GM12878 (cell line): ENCODE results near the gene GMCL1. TPM values are rescaled to one million over a fixed set of nuclear protein-coding genes. Genes with fewer than 3 reads are reported as not detected.

Source experiments
- ASH2L ChIP-seq: fragments of 300-600, 200-600 bp; sonication (generic); IDR thresholded peaks from 2 replicates; pipeline ENCODE4 v1.6.1; 2017; ENCODE audit warnings: low read depth, mild to moderate bottlenecking, borderline replicate concordance
- BCL3 ChIP-seq: IDR thresholded peaks from 2 replicates; pipeline ENCODE4 v1.6.1; 2011; ENCODE audit warnings: borderline replicate concordance, low read depth, mild to moderate bottlenecking, moderate library complexity, low read length; ENCODE audit not compliant: insufficient read depth, poor library complexity, severe bottlenecking
- CBX5 ChIP-seq: sonication (generic); IDR thresholded peaks from 2 replicates; pipeline ENCODE4 v1.6.1; 2016; ENCODE audit warnings: low read depth, moderate library complexity, mild to moderate bottlenecking, inconsistent platforms
- CEBPZ ChIP-seq: fragments of 150-350 bp; IDR thresholded peaks from 2 replicates; pipeline ENCODE4 v1.6.1; 2016; ENCODE audit warnings: low read depth, low read length
- CHD2 ChIP-seq: IDR thresholded peaks from 2 replicates; pipeline ENCODE4 v1.6.1; 2011; ENCODE audit warnings: low read depth, low read length, improper control_type of control experiment, borderline replicate concordance
- CHD4 ChIP-seq: fragments of 200-600 bp; sonication (generic); IDR thresholded peaks from 2 replicates; pipeline ENCODE4 v1.6.1; 2016; ENCODE audit warnings: mild to moderate bottlenecking
- ESRRA ChIP-seq: IDR thresholded peaks from 2 replicates; pipeline ENCODE4 v1.6.1; 2012; ENCODE audit warnings: mild to moderate bottlenecking, low read length, improper control_type of control experiment
- ETV6 ChIP-seq, 2 experiments: fragments of 450-650 bp in 1 of 2; IDR thresholded peaks in 1 of 2; conservative IDR thresholded peaks in 1 of 2; 2 replicates each; pipeline ENCODE4 v1.6.1; 2014; ENCODE audit warnings: antibody characterized with exemption in 1 of 2, borderline replicate concordance in 1 of 2, low read depth in 1 of 2, mild to moderate bottlenecking in 1 of 2, moderate library complexity in 1 of 2
- JUNB ChIP-seq: IDR thresholded peaks from 2 replicates; pipeline ENCODE4 v1.6.1; 2016; ENCODE audit warnings: antibody characterized with exemption, mild to moderate bottlenecking
- NRF1 ChIP-seq: conservative IDR thresholded peaks from 2 replicates; pipeline ENCODE4 v1.6.1; 2011; ENCODE audit warnings: mild to moderate bottlenecking, low read depth, low read length, improper control_type of control experiment
- PKNOX1 ChIP-seq: fragments of 450-650 bp; IDR thresholded peaks from 2 replicates; pipeline ENCODE4 v1.6.1; 2016; ENCODE audit warnings: mild to moderate bottlenecking
- RUNX3 ChIP-seq: IDR thresholded peaks from 2 replicates; pipeline ENCODE4 v1.6.1; 2012; ENCODE audit warnings: low read length, inconsistent platforms
- SMARCA5 ChIP-seq: fragments of 450-650 bp; IDR thresholded peaks from 2 replicates; pipeline ENCODE4 v1.6.1; 2017; ENCODE audit warnings: mild to moderate bottlenecking
- SPI1 ChIP-seq: IDR thresholded peaks from 2 replicates; pipeline ENCODE4 v1.6.1; 2011; ENCODE audit warnings: low read depth, mild to moderate bottlenecking, low read length, moderate library complexity, borderline replicate concordance; ENCODE audit not compliant: insufficient read depth
- SUPT20H ChIP-seq: IDR thresholded peaks from 2 replicates; pipeline ENCODE4 v1.6.1; 2011; ENCODE audit warnings: low read depth, mild to moderate bottlenecking, low read length, moderate library complexity, borderline replicate concordance; ENCODE audit not compliant: control insufficient read depth
- TCF7 ChIP-seq: IDR thresholded peaks from 2 replicates; pipeline ENCODE4 v1.6.1; 2014; ENCODE audit warnings: antibody characterized with exemption, borderline replicate concordance
- USF1 ChIP-seq: IDR thresholded peaks from 2 replicates; pipeline ENCODE4 v1.6.1; 2011; ENCODE audit warnings: borderline replicate concordance, low read depth, mild to moderate bottlenecking, moderate library complexity, mixed read lengths, low read length; ENCODE audit not compliant: insufficient read depth; ENCODE audit errors: extremely low read length
- ZBTB4 ChIP-seq: fragments of 450-650 bp; formaldehyde crosslinking; IDR thresholded peaks from 2 replicates; pipeline ENCODE4 v1.4.0; 2022; ENCODE audit warnings: mild to moderate bottlenecking, moderate library complexity
- ZNF24 ChIP-seq: fragments of 450-650 bp; IDR thresholded peaks from 2 replicates; pipeline ENCODE4 v1.6.1; 2017; ENCODE audit warnings: antibody characterized with exemption, mild to moderate bottlenecking
- polyA plus RNA-seq, 11 experiments: library from polyadenylated mRNA; depleted of rRNA in 4 of 11; unstranded in 6 of 11; stranded (reverse) in 5 of 11; fragments of >200 nt; fragmentation: Nextera tagmentation in 4 of 11; fragmentation: Illumina TruSeq in 1 of 11; extraction: Ambion mirVana in 4 of 11; extraction: Trizol in 1 of 11; gene quantifications; 1 replicate in 1 of 11; 2 replicates in 10 of 11; pipeline versions ENCODE4 v1.2.1 to v1.2.3, GENCODE V29; 2011 to 2016; ENCODE audit warnings: inconsistent platforms in 2 of 11, missing spikeins in 2 of 11, low read depth in 1 of 11
- total RNA-seq, 4 experiments: library from RNA; depleted of rRNA in 3 of 4; stranded (reverse); fragments of >200 nt in 3 of 4; fragmentation: Illumina TruSeq in 1 of 4; extraction: Trizol in 1 of 4; gene quantifications; 2 replicates each; pipeline versions ENCODE4 v1.2.1 to v1.2.3, GENCODE V29; 2013 to 2021

Gene GMCL1
- total and polyA plus RNA-seq, 10 of the 15 experiments (the other 5 are each of a cell fraction or from before 2014, with no cell fraction given): 3.7 to 21.4 (median 12.3) TPM

GRCh38 chr2:69789772-69790600 is 39.5 kb upstream of the GMCL1 start (continued):
- TF ChIP-seq PKNOX1 (no peak), CHD2 (no peak), CBX5 (no peak), CHD4 (no peak), RUNX3 (peak; percentile 38), BCL3 (no peak), CEBPZ (no peak), SMARCA5 (no peak), ESRRA (no peak), JUNB (no peak), SPI1 (no peak), ASH2L (0 out of 2 replicates have a peak, but pooled peaks have one; percentile 64), ZBTB4 (CRISPR knock-in tag) (no peak), NRF1 (no peak), USF1 (no peak), ZNF24 (no peak), ETV6 (conservative IDR thresholded peaks at IDR 0.05 in 1 of 2, IDR thresholded peaks at IDR 0.05 in 1 of 2; ENCODE audit: borderline replicate concordance in 1 of 2, low read depth in 1 of 2) (no peak), SUPT20H (no peak), TCF7 (no peak)
